ENCODE results near the gene AQR. TPM values are rescaled to one million over a fixed set of nuclear protein-coding genes. Genes with fewer than 3 reads are reported as not detected.

Gene AQR
- total and polyA plus RNA-seq, 3 donors from 2014 or later: 37.6 to 39.2 (median 38.5) TPM

GRCh38 chr15:34837246-34838016 lies 132.1 kb downstream of the AQR start:
- Histone ChIP-seq H3K9me3 (no peaks in the 10 kb centered on the region), H3K27me3 (no peaks in the 10 kb centered on the region), H3K4me3 (no peak overlapping the region), H3K4me1 (no peaks in the 10 kb centered on the region), H3K27ac (no peak overlapping the region), H3K36me3 (ENCODE audit: low read depth, missing control alignments) (no peaks in the 10 kb centered on the region)
- DNase-seq: no peak
- no peak for TF ChIP-seq POLR2A (IDR thresholded peaks at IDR 0.05)
- TF ChIP-seq, protein P1, sequence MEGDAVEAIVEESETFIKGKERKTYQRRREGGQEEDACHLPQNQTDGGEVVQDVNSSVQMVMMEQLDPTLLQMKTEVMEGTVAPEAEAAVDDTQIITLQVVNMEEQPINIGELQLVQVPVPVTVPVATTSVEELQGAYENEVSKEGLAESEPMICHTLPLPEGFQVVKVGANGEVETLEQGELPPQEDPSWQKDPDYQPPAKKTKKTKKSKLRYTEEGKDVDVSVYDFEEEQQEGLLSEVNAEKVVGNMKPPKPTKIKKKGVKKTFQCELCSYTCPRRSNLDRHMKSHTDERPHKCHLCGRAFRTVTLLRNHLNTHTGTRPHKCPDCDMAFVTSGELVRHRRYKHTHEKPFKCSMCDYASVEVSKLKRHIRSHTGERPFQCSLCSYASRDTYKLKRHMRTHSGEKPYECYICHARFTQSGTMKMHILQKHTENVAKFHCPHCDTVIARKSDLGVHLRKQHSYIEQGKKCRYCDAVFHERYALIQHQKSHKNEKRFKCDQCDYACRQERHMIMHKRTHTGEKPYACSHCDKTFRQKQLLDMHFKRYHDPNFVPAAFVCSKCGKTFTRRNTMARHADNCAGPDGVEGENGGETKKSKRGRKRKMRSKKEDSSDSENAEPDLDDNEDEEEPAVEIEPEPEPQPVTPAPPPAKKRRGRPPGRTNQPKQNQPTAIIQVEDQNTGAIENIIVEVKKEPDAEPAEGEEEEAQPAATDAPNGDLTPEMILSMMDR (IDR thresholded peaks at IDR 0.05): no peak
- intact Hi-C loops (cut with DNase I; ENCODE audit: low total_unique reads): no loop called here
- 79 to 80% methylated on average over 6 of the region's 6 CpGs for WGBS, 2 donors

DNA sequence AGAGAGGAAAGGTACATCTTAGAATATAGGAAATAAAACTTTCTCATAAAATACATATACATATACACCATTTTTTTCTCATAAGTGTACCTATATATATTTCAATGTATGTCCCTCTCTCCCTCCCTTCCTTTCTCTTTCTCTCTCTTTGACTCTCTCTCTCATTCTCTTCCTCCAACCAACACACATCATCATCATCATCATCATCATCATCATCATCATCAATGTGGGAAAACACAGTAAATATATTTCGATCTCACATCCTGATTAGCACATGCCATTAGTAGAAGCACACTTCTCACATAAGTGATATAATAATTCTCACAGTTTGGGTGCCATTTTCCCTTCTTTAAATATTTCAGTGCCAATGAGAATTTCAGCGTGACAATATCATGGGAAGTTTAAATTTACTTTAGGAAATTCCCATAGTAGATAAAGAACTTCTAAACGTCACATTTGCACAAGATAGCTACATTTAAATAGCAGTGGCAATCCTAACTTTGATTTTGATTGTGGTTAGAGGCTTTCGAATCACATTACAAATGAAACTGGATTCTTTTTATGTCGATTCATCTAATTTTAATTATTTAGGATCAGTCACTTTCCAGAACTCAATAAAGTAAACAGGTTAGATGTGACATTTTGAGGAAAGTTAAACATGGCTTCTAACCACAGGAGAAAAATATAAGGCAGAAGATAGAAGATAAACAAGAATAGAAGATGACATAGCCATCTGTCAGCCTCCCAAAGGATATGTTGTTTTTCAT lies 141.2 kb downstream of the AQR start:
- H3K9me3 ChIP-seq: no peaks in the 10 kb centered on the region
- H3K4me3 ChIP-seq: no peak overlapping the region
- no peaks in the 10 kb centered on the region for H3K36me3 ChIP-seq (ENCODE audit: low read depth, missing control alignments)
- no peaks in the 10 kb centered on the region for H3K27me3 ChIP-seq
- WGBS, 2 donors: 81 to 87% methylated on average over 5 of the region's 5 CpGs
- H3K27ac ChIP-seq: no peak overlapping the region
- H3K4me1 ChIP-seq: no peaks in the 10 kb centered on the region
- no peak for DNase-seq
- intact Hi-C loops (cut with DNase I; ENCODE audit: low total_unique reads): no loop called here
- TF ChIP-seq, protein P1 (IDR thresholded peaks at IDR 0.05): no peak
- TF ChIP-seq POLR2A (IDR thresholded peaks at IDR 0.05): no peak

GRCh38 chr15:34821831-34822230 lies 147.7 kb downstream of the AQR start:
- intact Hi-C loops (cut with DNase I; ENCODE audit: low total_unique reads): no loop called here
- DNase-seq: no peak
- Histone ChIP-seq H3K36me3 (ENCODE audit: low read depth, missing control alignments) (no peaks in the 10 kb centered on the region), H3K4me1 (no peaks in the 10 kb centered on the region), H3K9me3 (no peaks in the 10 kb centered on the region), H3K4me3 (no peak overlapping the region), H3K27ac (no peak overlapping the region), H3K27me3 (no peaks in the 10 kb centered on the region)
- TF ChIP-seq, protein P1 (IDR thresholded peaks at IDR 0.05): no peak
- no peak for TF ChIP-seq POLR2A (IDR thresholded peaks at IDR 0.05)
- WGBS, 2 donors: 74 to 87% methylated on average over 3 of the region's 3 CpGs

DNA sequence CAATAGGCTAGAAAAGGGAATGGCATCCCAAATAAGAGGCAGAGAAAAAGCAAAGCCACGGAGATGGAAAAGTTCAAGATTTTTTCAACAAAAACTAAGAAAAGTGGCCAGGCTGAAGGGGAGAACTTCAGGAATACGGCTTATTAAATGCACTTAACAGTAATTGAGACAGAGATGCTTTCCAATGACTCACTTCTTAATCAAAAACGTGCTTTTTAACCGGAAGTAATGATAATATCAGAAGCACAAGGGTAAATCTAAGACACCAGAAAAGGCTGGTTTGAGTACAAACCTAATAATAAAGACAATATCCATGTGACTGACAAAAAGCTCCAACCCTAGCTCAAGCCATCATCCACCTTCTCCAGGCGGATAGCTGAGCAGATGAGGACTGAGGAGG lies 149.4 kb downstream of the AQR start:
- Histone ChIP-seq H3K9me3 (no peaks in the 10 kb centered on the region), H3K4me1 (no peaks in the 10 kb centered on the region), H3K4me3 (no peak overlapping the region), H3K27me3 (no peaks in the 10 kb centered on the region), H3K36me3 (ENCODE audit: low read depth, missing control alignments) (no peaks in the 10 kb centered on the region), H3K27ac (no peak overlapping the region)
- no peak for DNase-seq
- TF ChIP-seq, protein P1 (IDR thresholded peaks at IDR 0.05): no peak
- no peak for TF ChIP-seq POLR2A (IDR thresholded peaks at IDR 0.05)
- WGBS, 2 donors: 79 to 82% methylated on average over 5 of the region's 5 CpGs
- intact Hi-C loops (cut with DNase I; ENCODE audit: low total_unique reads): no loop called here
